ENCODE results near the gene ANAPC16.

Gene ANAPC16

GRCh38 chr10:72270607-72271281 lies 54.9 kb downstream of the ANAPC16 start:
- no peaks in the 10 kb centered on the region for H3K9me3 ChIP-seq (ENCODE audit: severe bottlenecking)
- DNase-seq: no peak
- peak overlapping the region; percentile 37; the same call in 1 of the 2 replicates for H3K27ac ChIP-seq
- no peak for TF ChIP-seq CTCF (IDR thresholded peaks at IDR 0.05; ENCODE audit: low read depth, low read length)
- no peaks in the 10 kb centered on the region for H3K27me3 ChIP-seq (ENCODE audit: insufficient read depth, low read depth, severe bottlenecking)
- H3K4me3 ChIP-seq (ENCODE audit: low read depth, low read length): no peak overlapping the region
- H3K36me3 ChIP-seq: peaks cover 16% of the 10 kb centered on the region

- peak overlapping the region; percentile 73 for H3K4me3 ChIP-seq (ENCODE audit: low read depth, low read length)
- H3K27ac ChIP-seq: peak overlapping the region; percentile 97
- H3K27me3 ChIP-seq (ENCODE audit: insufficient read depth, low read depth, severe bottlenecking): no peaks in the 10 kb centered on the region
- DNase-seq: peak; percentile 90
- TF ChIP-seq CTCF (IDR thresholded peaks at IDR 0.05; ENCODE audit: low read depth, low read length): no peak
- no peaks in the 10 kb centered on the region for H3K9me3 ChIP-seq (ENCODE audit: severe bottlenecking)
- H3K36me3 ChIP-seq: peaks cover 16% of the 10 kb centered on the region
These were observed 57.0 kb downstream of the ANAPC16 start for GRCh38 chr10:72272689-72273409.

- TF ChIP-seq CTCF (IDR thresholded peaks at IDR 0.05; ENCODE audit: low read depth, low read length): no peak
- H3K4me3 ChIP-seq (ENCODE audit: low read depth, low read length): peak within 1 kb of the TSS; percentile 73
- peaks cover 16% of the 10 kb centered on the region for H3K36me3 ChIP-seq
- H3K9me3 ChIP-seq (ENCODE audit: severe bottlenecking): no peaks in the 10 kb centered on the region
- H3K27me3 ChIP-seq (ENCODE audit: insufficient read depth, low read depth, severe bottlenecking): no peaks in the 10 kb centered on the region
- H3K27ac ChIP-seq: peak within 1 kb of the TSS; percentile 97
- DNase-seq: peak; percentile 99
These were observed 57.8 kb downstream of the ANAPC16 start, which contains the start of gene DDIT4 for GRCh38 chr10:72273410-72274212. Gene DDIT4 (plus strand): TSS chr10:72273924. CDS start chr10:72274217, 293 bp downstream.

- DNase-seq: peak; percentile 34
These were observed 58.5 kb downstream of the ANAPC16 start for GRCh38 chr10:72274213-72274729.

More at GRCh38 chr10:72274213-72274729, 58.5 kb downstream of the ANAPC16 start:
- H3K9me3 ChIP-seq (ENCODE audit: severe bottlenecking): no peaks in the 10 kb centered on the region
- TF ChIP-seq CTCF (IDR thresholded peaks at IDR 0.05; ENCODE audit: low read depth, low read length): no peak
- peak overlapping the region; percentile 97 for H3K27ac ChIP-seq
- peaks cover 16% of the 10 kb centered on the region for H3K36me3 ChIP-seq
- H3K4me3 ChIP-seq (ENCODE audit: low read depth, low read length): peak overlapping the region; percentile 68
- no peaks in the 10 kb centered on the region for H3K27me3 ChIP-seq (ENCODE audit: insufficient read depth, low read depth, severe bottlenecking)

All from WERI-Rb-1 (cell line).